Measurements from ENCODE around the gene PMM2.
A peak's percentile ranks its signal among the peaks of the same experiment; 100 is the strongest.
"Not testable (repeated sequence)": the region's sequence is repeated elsewhere in the genome, so short reads cannot be mapped to it uniquely, and the experiment has no call there.

The PMM2 gene

DNA sequence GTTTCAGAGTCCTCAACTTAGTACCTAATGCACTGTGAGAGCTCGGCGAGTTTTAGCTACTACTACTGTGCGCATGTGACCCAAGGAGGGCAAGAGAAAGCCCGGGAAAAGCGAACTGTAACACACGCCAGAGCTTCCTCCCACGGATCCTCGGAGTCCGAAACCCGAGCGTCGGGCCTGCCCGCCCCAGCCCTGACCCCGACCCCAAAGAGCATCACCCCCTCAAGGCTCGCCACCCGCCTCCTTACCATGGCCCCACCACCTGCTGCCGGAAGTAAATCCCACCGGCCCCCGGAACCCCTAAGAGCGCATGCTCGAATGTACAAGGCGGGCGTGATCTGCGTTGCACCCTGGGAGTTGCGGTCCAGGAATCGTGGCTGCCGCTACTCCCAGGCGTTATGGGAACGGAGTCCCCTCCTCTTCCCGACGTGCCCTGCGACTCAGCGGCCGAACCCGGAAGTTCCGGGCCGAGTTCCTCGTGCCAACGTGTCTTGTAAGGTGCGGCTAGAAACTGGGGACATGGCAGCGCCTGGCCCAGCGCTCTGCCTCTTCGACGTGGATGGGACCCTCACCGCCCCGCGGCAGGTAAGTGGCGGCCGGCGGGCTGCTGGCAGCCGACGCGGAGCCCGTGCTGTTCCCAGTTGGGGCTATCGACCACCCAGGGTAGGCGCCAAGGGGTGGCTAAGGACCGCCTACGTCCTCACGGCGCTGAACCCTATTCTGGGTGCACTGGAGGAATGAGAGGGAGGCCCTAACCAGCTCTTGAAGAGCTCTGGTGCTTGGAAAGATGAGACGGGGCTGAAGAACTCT, at the start of gene PMM2, which contains the start of gene TMEM186:
Gene PMM2, plus strand, starts transcription at position 476 of the 810 bp plus-strand sequence. Its CDS starts 44 bp downstream, at position 520.
Gene TMEM186, minus strand, starts transcription at position 276 of the 810 bp plus-strand sequence. Its CDS starts 25 bp downstream, at position 251.
- peak; percentile 99 for DNase-seq (ENCODE audit: low spot score)

- not testable (repeated sequence) for DNase-seq (ENCODE audit: low spot score)
Observed at GRCh38 chr16:8748944-8749343, 48.7 kb upstream of the PMM2 start.

DNA sequence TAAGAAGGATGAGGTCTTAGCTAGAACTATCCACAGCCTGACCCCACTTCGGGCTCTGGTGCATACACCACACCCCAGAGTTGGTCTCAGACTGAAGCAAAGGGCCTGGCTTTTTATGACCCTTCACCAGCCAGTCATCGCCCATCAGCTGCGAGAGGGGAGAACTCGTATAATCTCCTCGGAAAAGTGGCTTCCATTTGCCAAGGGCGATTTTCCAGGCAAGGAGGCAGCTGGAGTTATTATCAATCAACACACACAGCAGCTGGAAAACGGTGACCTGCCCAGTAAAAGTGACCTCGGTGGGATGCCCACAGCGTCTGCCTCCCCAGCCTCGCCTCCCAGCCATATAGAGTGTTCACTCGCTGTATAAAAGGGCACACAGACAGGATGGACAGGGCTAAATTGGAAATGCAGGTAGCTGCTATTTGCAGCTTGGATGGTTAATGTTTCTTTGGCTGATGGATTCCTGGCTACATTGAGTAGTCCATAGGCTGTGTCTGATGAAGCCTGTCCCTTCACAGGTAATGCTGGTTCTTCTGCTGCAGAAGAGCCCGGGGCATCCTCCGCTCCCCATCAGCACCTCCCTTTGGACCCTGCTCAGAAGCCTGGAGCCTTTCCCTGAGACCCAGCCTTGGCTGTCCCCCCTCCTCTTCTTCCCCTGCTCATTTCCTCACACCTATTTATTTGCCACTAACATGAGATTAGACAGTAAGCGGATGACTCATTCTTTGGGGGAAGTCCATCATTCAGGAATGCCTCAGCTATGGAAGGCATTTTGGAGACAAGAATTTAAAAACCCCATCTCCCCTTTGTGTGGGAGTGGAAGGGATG, 45.9 kb upstream of the PMM2 start:
- DNase-seq (ENCODE audit: low spot score): peak; percentile 82

GRCh38 chr16:8752706-8753105, 44.9 kb upstream of the PMM2 start:
- DNase-seq (ENCODE audit: low spot score): no peak

DNA sequence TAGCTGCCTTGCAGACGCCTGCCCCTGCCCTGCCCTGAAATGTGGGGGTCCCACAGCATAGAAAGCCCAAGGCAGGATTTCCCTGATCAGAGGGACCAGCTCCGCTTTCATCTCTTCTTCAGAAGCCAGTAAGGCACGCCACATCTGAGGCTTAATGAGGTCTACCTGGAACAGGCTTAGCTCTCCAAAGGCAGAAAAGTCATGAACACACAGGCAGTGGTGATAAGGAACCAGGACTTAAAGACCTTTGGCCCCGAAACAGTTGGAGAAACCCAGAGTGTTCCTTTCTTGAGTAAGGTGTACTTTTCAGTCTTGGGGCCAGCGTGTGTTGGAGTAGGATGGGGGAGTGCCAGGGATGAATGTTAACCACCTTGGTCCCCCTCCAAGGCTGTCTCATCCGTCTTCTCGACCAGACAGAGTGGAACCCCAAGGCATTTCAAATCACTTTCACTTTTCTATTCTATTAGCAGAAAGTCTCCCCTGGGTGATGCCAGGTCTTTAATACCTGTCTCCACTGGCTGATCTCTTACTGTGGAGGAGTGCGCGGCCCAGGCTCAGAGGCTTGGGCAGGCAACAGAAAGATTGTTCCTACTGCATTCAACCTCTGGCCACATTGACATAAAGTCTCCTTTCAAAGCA, 44.1 kb upstream of the PMM2 start:
- DNase-seq (ENCODE audit: low spot score): no peak

- DNase-seq (ENCODE audit: low spot score): no peak
Observed at GRCh38 chr16:8756755-8757154, 40.9 kb upstream of the PMM2 start.

GRCh38 chr16:8758022-8758421, 39.6 kb upstream of the PMM2 start:
- DNase-seq (ENCODE audit: low spot score): no peak

- DNase-seq (ENCODE audit: low spot score): no peak
Observed at GRCh38 chr16:8760021-8760420, 37.6 kb upstream of the PMM2 start.

DNA sequence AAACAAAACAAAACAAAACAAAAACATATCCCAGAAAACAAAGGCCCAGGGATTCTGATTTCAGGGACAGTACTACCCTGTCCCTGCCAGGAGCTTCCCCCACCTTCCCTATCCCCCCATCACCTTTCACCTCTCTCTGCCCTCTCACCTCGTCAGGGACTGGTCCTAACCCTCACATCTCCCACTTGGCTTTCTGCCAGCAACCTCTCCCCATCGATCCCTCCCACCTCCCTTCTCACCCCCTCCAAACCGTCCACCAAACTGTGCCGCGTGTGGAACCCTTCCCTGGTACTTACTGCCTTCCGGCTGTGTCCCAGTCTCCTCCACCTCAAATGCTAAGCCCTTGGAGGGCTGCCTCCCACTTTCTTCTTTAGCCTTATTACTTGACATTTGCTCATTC, 36.6 kb upstream of the PMM2 start:
- DNase-seq (ENCODE audit: low spot score): no peak

DNA sequence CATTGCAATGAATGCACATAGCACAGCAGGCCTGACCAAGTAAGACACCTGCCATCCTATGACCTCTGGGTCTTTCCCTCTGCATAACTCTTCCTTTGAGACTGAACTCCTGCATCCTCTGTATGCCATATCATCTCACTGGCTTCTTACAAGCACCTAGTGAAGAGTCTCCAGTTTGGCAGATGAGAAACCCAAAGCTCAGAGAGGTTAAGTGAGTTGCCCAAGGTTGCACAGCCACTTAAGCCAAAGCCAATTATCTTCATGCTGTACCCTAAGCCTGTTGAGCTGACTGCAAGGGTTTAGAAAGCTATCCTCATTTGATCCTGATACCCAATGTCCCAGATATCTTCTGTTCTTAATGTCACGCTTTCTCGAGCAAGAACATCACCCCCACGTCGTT, 35.4 kb upstream of the PMM2 start:
- DNase-seq (ENCODE audit: low spot score): no peak

- no peak for DNase-seq (ENCODE audit: low spot score)
Observed at GRCh38 chr16:8763083-8763482, 34.6 kb upstream of the PMM2 start.

DNA sequence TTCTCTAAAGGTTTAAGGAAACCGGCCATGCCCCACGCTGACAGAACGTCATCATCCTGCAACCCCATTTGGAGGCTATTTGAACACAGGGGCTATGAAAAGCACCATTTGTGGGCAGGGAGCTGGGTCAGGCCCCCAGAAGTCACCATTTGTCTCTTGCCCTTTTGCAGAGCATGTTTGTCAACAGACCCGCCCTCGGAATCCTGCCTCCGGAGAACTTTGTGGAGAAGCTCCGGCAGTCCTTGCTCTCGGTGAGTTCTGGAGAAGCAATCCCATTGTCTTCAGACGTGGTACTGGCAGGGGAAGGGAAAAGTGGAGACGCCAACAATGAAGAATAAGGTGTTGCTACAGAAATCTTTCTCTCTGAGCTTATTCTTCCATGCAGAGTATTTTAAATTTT, 33.7 kb upstream of the PMM2 start:
- no peak for DNase-seq (ENCODE audit: low spot score)

DNA sequence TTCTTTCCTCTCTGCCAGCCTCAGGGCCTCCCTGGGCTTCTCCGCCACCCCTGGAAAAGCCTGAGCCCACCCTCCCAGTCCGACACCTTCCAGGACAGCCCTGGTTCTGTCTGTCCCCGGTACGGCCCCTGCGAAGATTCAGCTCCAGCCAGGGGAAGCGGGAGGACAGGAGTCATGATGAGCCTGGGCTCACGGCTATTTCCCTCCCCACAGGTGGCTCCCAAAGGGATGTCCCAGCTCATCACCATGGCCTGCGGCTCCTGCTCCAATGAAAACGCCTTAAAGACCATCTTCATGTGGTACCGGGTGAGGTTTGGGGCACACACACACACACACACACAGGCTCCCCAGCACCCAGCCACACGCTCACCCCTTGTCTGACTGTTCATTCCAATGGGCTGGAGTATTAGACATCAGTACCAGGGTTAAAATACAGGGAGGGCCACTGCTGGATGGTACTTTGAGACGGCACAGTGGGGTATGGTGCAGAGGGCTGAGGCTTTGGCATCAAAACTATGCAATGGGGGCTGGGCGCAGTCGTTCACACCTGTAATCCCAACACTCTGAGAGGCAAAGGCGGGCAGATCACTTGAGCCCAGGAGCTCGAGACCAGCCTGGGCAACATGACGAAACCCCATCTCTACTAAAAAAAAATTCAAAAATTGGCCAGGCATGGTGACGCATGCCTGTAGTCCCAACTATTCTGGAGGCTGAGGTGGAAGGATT, 33.0 kb upstream of the PMM2 start:
- no peak for DNase-seq (ENCODE audit: low spot score)

- DNase-seq (ENCODE audit: low spot score): no peak
Observed at GRCh38 chr16:8767176-8767575, 30.5 kb upstream of the PMM2 start.

DNA sequence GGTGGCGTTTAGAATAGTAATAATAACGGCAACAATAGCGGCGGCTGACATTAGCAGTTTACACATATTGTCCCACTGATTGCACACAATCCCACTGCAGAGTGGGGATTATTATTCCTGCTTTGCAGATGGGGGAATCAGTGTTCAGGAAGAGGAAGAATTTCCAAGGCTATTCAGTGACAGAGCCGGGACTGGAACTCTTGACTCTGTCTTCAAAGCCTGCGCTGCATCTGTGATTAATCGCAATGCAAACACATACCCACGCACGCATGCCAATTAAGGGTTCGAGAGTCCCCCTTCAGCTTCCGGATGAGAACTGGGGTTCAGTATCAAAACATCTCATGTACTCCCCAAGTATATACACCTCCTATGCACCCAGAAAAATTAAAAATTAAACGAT, 29.4 kb upstream of the PMM2 start:
- no peak for DNase-seq (ENCODE audit: low spot score)

GRCh38 chr16:8768692-8769091, 28.9 kb upstream of the PMM2 start:
- no peak for DNase-seq (ENCODE audit: low spot score)

- DNase-seq (ENCODE audit: low spot score): no peak
Observed at GRCh38 chr16:8773537-8773936, 24.1 kb upstream of the PMM2 start.

GRCh38 chr16:8774208-8774607, 23.4 kb upstream of the PMM2 start:
- no peak for DNase-seq (ENCODE audit: low spot score)

GRCh38 chr16:8775359-8775758, 22.3 kb upstream of the PMM2 start:
- DNase-seq (ENCODE audit: low spot score): no peak

DNA sequence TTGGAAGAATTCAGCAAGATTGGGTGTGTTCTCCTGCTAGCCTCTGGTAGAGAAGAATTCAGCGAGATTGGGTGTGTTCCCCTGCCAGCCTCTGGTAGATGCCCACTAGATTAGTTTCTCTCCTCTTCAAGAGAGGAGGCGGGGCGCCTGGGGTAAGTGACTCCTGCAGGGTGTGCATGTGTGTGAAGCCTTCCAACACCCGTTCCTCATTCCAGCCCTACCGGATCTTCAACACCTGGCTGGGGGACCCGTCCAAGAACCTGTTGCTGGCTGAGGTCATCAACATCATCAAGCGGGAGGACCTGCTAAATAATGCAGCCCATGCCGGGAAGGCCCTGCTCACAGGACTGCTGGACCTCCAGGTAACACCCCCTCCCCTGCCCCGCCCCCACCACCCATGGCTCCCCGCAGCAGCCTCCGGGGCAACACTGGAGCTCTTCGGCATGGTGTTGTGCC, 21.5 kb upstream of the PMM2 start:
- DNase-seq (ENCODE audit: low spot score): no peak

DNA sequence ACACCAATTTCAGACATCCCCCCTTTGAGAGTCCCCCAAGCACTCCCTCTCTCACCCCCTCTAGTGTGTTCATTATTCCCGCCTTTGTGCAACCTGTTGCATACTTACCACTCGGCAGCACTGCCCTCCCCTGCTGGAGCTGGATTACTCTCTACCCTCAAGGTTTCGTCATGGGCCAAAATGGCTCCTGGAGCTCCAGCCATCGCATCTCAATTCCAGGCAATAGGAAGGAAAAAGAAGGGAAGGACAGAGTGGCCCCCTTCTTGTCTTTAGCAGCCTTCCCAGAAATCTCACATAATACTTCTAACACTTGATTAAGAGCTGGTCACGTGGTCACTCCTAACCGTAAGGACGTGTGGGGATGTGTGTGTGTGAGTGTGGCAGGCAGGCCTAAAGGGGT, 20.4 kb upstream of the PMM2 start:
- DNase-seq (ENCODE audit: low spot score): no peak

- DNase-seq (ENCODE audit: low spot score): no peak
Observed at GRCh38 chr16:8781797-8782196, 15.8 kb upstream of the PMM2 start.
